ENCODE results near the gene LPCAT3.

LPCAT3 gene

DNA sequence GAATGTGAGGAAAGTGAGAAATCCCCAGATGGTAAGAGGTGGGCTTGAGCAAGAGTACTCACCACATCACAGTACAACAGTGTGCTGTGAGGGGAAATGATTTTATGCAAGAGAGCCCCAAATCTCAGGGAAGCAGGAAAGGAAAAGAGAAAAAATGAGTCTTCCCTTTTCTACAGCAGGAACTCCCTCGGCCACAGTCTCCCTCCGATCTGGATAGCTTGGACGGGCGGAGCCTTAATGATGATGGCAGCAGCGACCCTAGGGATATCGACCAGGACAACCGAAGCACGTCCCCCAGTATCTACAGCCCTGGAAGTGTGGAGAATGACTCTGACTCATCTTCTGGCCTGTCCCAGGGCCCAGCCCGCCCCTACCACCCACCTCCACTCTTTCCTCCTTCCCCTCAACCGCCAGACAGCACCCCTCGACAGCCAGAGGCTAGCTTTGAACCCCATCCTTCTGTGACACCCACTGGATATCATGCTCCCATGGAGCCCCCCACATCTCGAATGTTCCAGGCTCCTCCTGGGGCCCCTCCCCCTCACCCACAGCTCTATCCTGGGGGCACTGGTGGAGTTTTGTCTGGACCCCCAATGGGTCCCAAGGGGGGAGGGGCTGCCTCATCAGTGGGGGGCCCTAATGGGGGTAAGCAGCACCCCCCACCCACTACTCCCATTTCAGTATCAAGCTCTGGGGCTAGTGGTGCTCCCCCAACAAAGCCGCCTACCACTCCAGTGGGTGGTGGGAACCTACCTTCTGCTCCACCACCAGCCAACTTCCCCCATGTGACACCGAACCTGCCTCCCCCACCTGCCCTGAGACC is 82.7 kb downstream of the LPCAT3 start:
- no peak for DNase-seq

DNA sequence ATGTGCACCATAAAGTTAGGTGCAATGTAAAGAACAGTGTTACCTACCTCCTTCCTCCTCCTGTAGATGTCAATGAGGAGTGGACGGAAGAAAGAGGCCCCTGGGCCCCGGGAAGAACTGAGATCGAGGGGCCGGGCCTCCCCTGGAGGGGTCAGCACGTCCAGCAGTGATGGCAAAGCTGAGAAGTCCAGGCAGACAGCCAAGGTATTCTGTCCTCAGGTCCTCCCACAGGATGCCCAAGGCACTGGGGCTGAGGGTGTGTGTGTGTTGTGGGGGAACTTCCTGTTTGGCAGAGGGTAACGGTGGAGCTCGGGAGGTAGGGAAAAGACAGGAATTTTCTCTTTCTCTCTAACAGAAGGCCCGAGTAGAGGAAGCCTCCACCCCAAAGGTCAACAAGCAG is 84.2 kb downstream of the LPCAT3 start:
- no peak for DNase-seq

GRCh38 chr12:6932766-6933165 is 85.5 kb downstream of the LPCAT3 start:
- no peak for DNase-seq

DNA sequence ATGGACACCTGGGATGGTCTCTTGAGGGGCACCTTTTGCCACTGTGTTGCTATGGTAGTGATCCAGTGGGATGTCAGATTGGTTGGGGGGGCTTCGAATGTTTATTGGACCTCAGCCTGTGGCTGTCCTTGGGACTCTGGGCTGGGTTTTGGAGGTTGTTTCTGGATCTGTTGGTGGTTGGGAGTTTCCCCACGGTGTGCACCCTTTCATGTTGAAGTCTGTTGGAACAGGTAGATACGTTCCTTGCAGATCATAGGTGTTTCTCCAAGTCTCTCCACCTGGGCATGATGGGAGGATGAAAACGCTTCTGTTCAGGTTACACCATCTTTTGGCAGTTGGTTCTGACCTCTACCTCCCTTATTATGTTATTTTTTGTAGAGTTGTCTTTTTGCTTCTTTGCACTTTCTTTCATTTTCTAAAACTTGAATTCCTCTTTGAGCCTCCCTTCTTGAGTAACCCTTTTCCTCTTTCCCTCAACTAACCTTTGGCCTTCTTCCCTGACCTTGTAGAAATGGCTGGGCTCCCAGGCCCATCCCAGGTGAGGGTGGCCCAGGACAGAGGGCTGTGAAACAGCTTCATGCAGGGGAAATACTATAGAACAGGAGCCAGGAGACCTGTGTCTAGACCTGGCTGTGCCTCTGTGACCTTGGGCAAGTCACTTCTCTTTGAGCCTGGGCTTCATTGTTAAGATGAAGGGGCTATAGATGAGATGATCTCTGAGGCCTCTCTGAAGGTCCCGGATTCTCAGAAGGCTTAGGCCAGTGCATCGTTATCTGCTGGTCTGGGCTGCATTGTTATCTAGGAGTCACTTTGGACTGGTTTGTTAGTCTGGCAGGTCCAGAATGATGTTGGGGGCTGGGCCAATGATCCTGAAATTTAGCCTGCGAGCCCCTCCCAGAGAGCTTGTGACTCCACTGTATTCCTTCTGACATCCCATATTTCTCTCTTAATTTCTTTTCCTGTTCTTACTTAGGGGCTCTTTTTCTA is 88.5 kb downstream of the LPCAT3 start:
- peak; percentile 67 for DNase-seq

- DNase-seq = no peak
Observed at GRCh38 chr12:6928703-6929407, 89.4 kb downstream of the LPCAT3 start.

- DNase-seq = no peak
Observed at GRCh38 chr12:6928022-6928702, 90.1 kb downstream of the LPCAT3 start.

GRCh38 chr12:6927379-6928021 is 90.8 kb downstream of the LPCAT3 start, which contains the start of gene ATN1:
ATN1 (plus strand) TSS chr12:6927959; CDS start chr12:6934002, 6,043 bp downstream.
- DNase-seq = peak; percentile 55

All from hematopoietic multipotent progenitor cell treated with erythropoietin and hydrocortisone succinate and interleukin-3 and kit ligand, for 8 days (in vitro differentiated cells).